ENCODE measurements around the gene TGFB3. TPM values are rescaled to one million over a fixed set of nuclear protein-coding genes. Genes with fewer than 3 reads are reported as not detected.

The TGFB3 gene
- polyA plus RNA-seq, 1 donor (not counting 4 experiments of a cell fraction or from before 2014, with no cell fraction given), result 1.1 TPM

GRCh38 chr14:76019676-76020075 lies 37.9 kb upstream of the TGFB3 start:
- Histone ChIP-seq H2AFZ (ENCODE audit: control insufficient read depth, low read length) (no peak overlapping the region), H3K79me2 (ENCODE audit: control insufficient read depth, insufficient read depth, low read length) (peaks cover 10% of the 10 kb centered on the region), H3K27me3 (ENCODE audit: control insufficient read depth, extremely low read depth, insufficient read depth, low read length) (no peaks in the 10 kb centered on the region), H3K9me3 (ENCODE audit: control insufficient read depth, low read depth, low read length) (no peaks in the 10 kb centered on the region), H3K4me2 (ENCODE audit: control insufficient read depth, extremely low read depth, insufficient read depth, low read depth, low read length) (no peak overlapping the region), H3K27ac (ENCODE audit: control insufficient read depth, insufficient read depth, low read length) (no peak overlapping the region), H3K9me1 (ENCODE audit: control insufficient read depth, extremely low read depth, insufficient read depth, low read length) (no peaks in the 10 kb centered on the region), H3K36me3 (ENCODE audit: control insufficient read depth in 2 of 2, extremely low read depth in 1 of 2, insufficient read depth in 2 of 2, low read length in 2 of 2) (peaks cover 3 to 9% of the 10 kb centered on the region in 2 experiments), H4K20me1 (ENCODE audit: control insufficient read depth, extremely low read depth, insufficient read depth, low read length) (no peaks in the 10 kb centered on the region), H3K4me3 (ENCODE audit: control insufficient read depth in 2 of 3, extremely low read depth in 1 of 3, insufficient read depth in 2 of 3, low read depth in 1 of 3, low read length in 3 of 3) (no peak overlapping the region), H3K4me1 (ENCODE audit: control insufficient read depth, extremely low read depth, insufficient read depth, low read length) (no peaks in the 10 kb centered on the region), H3K9ac (ENCODE audit: control insufficient read depth, extremely low read depth, insufficient read depth, low read length) (no peak overlapping the region)
- no peak for DNase-seq (ENCODE audit: low read depth, low spot score)
- dilution Hi-C loops (cut with MboI; ENCODE audit: extremely low pct_ligation_motif_present, low sequenced_read_pairs), result no loop called here
- TF ChIP-seq EZH2 (IDR thresholded peaks at IDR 0.05; ENCODE audit: low read length) (no peak), CTCF (optimal IDR thresholded peaks at IDR 0.05 in 1 of 3, IDR thresholded peaks at IDR 0.05 in 1 of 3, conservative IDR thresholded peaks at IDR 0.05 in 1 of 3; ENCODE audit: extremely low read depth in 1 of 3, insufficient read depth in 2 of 3, low read length in 3 of 3) (no peak)
- no peak for FAIRE-seq

DNA sequence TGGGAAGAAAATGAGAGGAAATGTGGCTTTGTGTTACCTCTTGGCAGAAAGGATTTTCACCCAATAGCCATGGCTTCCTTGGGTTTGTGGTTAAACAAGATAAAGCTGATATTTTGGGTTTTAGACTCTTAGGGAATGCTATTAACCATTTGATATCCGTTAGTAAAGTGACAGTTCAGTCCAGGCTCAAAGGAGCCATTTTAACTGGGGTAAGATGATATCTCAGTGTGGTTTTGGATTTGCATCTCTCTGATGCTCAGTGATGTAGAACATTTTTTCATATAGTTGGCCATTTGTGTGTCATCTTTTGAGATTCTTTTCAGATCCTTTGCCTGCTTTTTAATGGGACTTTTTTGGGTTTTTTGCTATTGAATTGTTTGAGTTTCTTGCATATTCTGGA lies 33.9 kb upstream of the TGFB3 start:
- H3K9me3 ChIP-seq (ENCODE audit: control insufficient read depth, low read depth, low read length), result no peaks in the 10 kb centered on the region
- FAIRE-seq, result no peak
- TF ChIP-seq EZH2 (IDR thresholded peaks at IDR 0.05; ENCODE audit: low read length), result no peak
- TF ChIP-seq CTCF (optimal IDR thresholded peaks at IDR 0.05 in 1 of 3, IDR thresholded peaks at IDR 0.05 in 1 of 3, conservative IDR thresholded peaks at IDR 0.05 in 1 of 3; ENCODE audit: extremely low read depth in 1 of 3, insufficient read depth in 2 of 3, low read length in 3 of 3), result no peak

More for the DNA sequence above, 33.9 kb upstream of the TGFB3 start:
- H4K20me1 ChIP-seq (ENCODE audit: control insufficient read depth, extremely low read depth, insufficient read depth, low read length), result no peaks in the 10 kb centered on the region
- no peaks in the 10 kb centered on the region for H3K9me1 ChIP-seq (ENCODE audit: control insufficient read depth, extremely low read depth, insufficient read depth, low read length)
- H3K27me3 ChIP-seq (ENCODE audit: control insufficient read depth, extremely low read depth, insufficient read depth, low read length), result no peaks in the 10 kb centered on the region
- H2AFZ ChIP-seq (ENCODE audit: control insufficient read depth, low read length), result no peak overlapping the region
- dilution Hi-C loops (cut with MboI; ENCODE audit: extremely low pct_ligation_motif_present, low sequenced_read_pairs), result no loop called here
- H3K4me2 ChIP-seq (ENCODE audit: control insufficient read depth, extremely low read depth, insufficient read depth, low read depth, low read length), result no peak overlapping the region
- no peak overlapping the region for H3K27ac ChIP-seq (ENCODE audit: control insufficient read depth, insufficient read depth, low read length)
- peaks cover 6% of the 10 kb centered on the region for H3K79me2 ChIP-seq (ENCODE audit: control insufficient read depth, insufficient read depth, low read length)
- no peak overlapping the region for H3K9ac ChIP-seq (ENCODE audit: control insufficient read depth, extremely low read depth, insufficient read depth, low read length)
- H3K36me3 ChIP-seq (ENCODE audit: control insufficient read depth in 2 of 2, extremely low read depth in 1 of 2, insufficient read depth in 2 of 2, low read length in 2 of 2), result peaks cover 1 to 13% of the 10 kb centered on the region in 2 experiments
- H3K4me1 ChIP-seq (ENCODE audit: control insufficient read depth, extremely low read depth, insufficient read depth, low read length), result no peaks in the 10 kb centered on the region
- no peak for DNase-seq (ENCODE audit: low read depth, low spot score)
- no peak overlapping the region for H3K4me3 ChIP-seq (ENCODE audit: control insufficient read depth in 2 of 3, extremely low read depth in 1 of 3, insufficient read depth in 2 of 3, low read depth in 1 of 3, low read length in 3 of 3)
